Measurements from ENCODE around the gene TNFAIP8L1. TPM values are rescaled to one million over a fixed set of nuclear protein-coding genes. Genes with fewer than 3 reads are reported as not detected.

The TNFAIP8L1 gene
- total and polyA plus RNA-seq, 2 of the 8 experiments (the other 6 are each of a cell fraction or from before 2014, with no cell fraction given), result 3.2 to 6.1 TPM

- TF ChIP-seq CHD7 (IDR thresholded peaks at IDR 0.05; ENCODE audit: insufficient replicate concordance, low read length) (no peak), ATF2 (IDR thresholded peaks at IDR 0.05; ENCODE audit: low read length) (no peak), FOSL1 (IDR thresholded peaks at IDR 0.05; ENCODE audit: insufficient read depth, low read depth, low read length) (no peak), SP2 (IDR thresholded peaks at IDR 0.05; ENCODE audit: low read length) (no peak), GABPA (IDR thresholded peaks at IDR 0.05; ENCODE audit: borderline replicate concordance, insufficient read depth, low read length) (no peak), CTBP2 (IDR thresholded peaks at IDR 0.05; ENCODE audit: borderline replicate concordance, insufficient read depth, insufficient read length, low read length) (no peak), SIN3A (conservative IDR thresholded peaks at IDR 0.05 in 1 of 2, IDR thresholded peaks at IDR 0.05 in 1 of 2; ENCODE audit: low read depth in 1 of 2, low read length in 2 of 2) (peak in 1 of 2 experiments; percentile 40; a peak in 1 of 4 replicates), SIX5 (IDR thresholded peaks at IDR 0.05; ENCODE audit: low read depth, low read length) (no peak)
Observed at GRCh38 chr19:4597975-4598671, 41.2 kb upstream of the TNFAIP8L1 start (continued).
